WI38 (cell line): Measurements from ENCODE around the gene RNF138.
"Not testable (repeated sequence)": the region's sequence is repeated elsewhere in the genome, so short reads cannot be mapped to it uniquely, and the experiment has no call there.

Experiments used
- H3K4me3 ChIP-seq: 2 replicates; pipeline ENCODE4 v1.5.1; 2011; ENCODE audit warnings: low read depth, mild to moderate bottlenecking, control low read depth, low read length
- CTCF ChIP-seq: IDR thresholded peaks from 2 replicates; pipeline ENCODE4 v1.5.1; 2012; ENCODE audit warnings: low read depth, mild to moderate bottlenecking, control low read depth, low read length

Gene RNF138

DNA sequence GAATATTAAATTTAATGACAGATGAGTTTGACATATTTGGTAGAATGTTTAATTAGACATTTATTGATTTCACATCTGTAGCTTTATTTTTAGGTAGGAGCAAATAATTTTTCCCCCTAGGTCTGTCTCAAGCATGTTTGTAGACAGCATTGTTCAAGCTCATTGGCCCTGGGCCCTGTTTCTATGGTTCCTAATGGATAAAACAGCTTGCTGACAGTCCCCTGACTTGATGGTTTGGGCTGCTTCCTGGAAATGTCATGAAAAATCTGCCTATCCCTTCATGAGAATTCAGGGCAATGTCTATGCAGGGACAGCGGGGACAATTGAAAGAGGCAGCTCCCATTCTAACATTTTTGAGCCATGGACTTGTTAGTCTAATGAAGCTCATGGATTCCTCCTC is 83.6 kb downstream of the RNF138 start:
- TF ChIP-seq CTCF, result no peak
- H3K4me3 ChIP-seq, result no peak overlapping the region

GRCh38 chr18:32176745-32177144 is 85.1 kb downstream of the RNF138 start:
- not testable (repeated sequence) for H3K4me3 ChIP-seq

- no peak for TF ChIP-seq CTCF
- no peak overlapping the region for H3K4me3 ChIP-seq
Measured at GRCh38 chr18:32177530-32177929, 85.9 kb downstream of the RNF138 start.
